PC-3 (cell line): Measurements from ENCODE around the gene GPRC5D. TPM values are rescaled to one million over a fixed set of nuclear protein-coding genes. Genes with fewer than 3 reads are reported as not detected.

Source experiments
- ATAC-seq: fragments of 200-7000 bp; cut with Tn5 transposase; 2 replicates; pipeline ENCODE4 v1.9.1; 2020; ENCODE audit warnings: mild to moderate bottlenecking, moderate library complexity
- BruUV-seq: library from RNA; stranded (reverse); fragments of 400-500 nt; replicated peaks from 2 replicates; lab custom pipeline; 2021; lab: Mats Ljungman, UMichigan
- CTCF ChIA-PET: fragments of 300-600 bp; sonication (Branson Sonifier 250); formaldehyde crosslinking; loops from one replicate; lab custom pipeline; 2022; ENCODE audit warnings: antibody characterized with exemption; lab: Charles Lee
- POLR2A ChIA-PET: fragments of 300-600 bp; sonication (Branson Sonifier 250); formaldehyde crosslinking; loops from one replicate; lab custom pipeline; 2022; ENCODE audit warnings: antibody characterized with exemption; ENCODE audit not compliant: unreplicated experiment; lab: Charles Lee
- DNase-seq: peaks from one replicate; pipeline ENCODE4 v3.0.0-alpha.2; 2015
- H2AFZ ChIP-seq: fragments of 300-600 bp; sonication (generic); 2 replicates; pipeline ENCODE4 v1.6.0; 2016; ENCODE audit warnings: antibody characterized with exemption, low read length
- H3F3A ChIP-seq: fragments of 300-600 bp; sonication (generic); one replicate; pipeline ENCODE4 v1.6.0; 2017; ENCODE audit warnings: antibody characterized with exemption, low read length, control low read depth, mild to moderate bottlenecking; ENCODE audit not compliant: unreplicated experiment
- H3K27ac ChIP-seq: fragments of 300-600 bp; sonication (generic); 2 replicates; pipeline ENCODE4 v1.5.1; 2016; ENCODE audit warnings: mild to moderate bottlenecking, low read length
- H3K27me3 ChIP-seq: fragments of 300-600 bp; sonication (generic); 2 replicates; pipeline ENCODE4 v1.6.1; 2016; ENCODE audit warnings: low read length, mixed read lengths
- H3K36me3 ChIP-seq: fragments of 300-600 bp; sonication (generic); 2 replicates; pipeline ENCODE4 v1.6.1; 2016; ENCODE audit warnings: low read depth, mixed run types, low read length, mixed read lengths
- H3K4me1 ChIP-seq: fragments of 300-600 bp; sonication (generic); 2 replicates; pipeline ENCODE4 v1.5.1; 2016; ENCODE audit warnings: low read length; ENCODE audit not compliant: insufficient read depth
- H3K4me2 ChIP-seq: fragments of 300-600 bp; sonication (generic); 2 replicates; pipeline ENCODE4 v1.6.0; 2016; ENCODE audit warnings: low read length
- H3K4me3 ChIP-seq: fragments of 300-600 bp; sonication (generic); 2 replicates; pipeline ENCODE4 v1.5.1; 2016; ENCODE audit warnings: mild to moderate bottlenecking, low read length, mixed read lengths
- H3K79me2 ChIP-seq: fragments of 300-600 bp; sonication (generic); 2 replicates; pipeline ENCODE4 v1.6.1; 2017; ENCODE audit warnings: low read length, mixed read lengths
- H3K9ac ChIP-seq: fragments of 300-600 bp; sonication (generic); 2 replicates; pipeline ENCODE4 v1.6.0; 2016; ENCODE audit warnings: mild to moderate bottlenecking, low read length
- H3K9me2 ChIP-seq: fragments of 300-600 bp; sonication (generic); replicated peaks from 2 replicates; pipeline ENCODE4 v1.6.1; 2016; ENCODE audit warnings: mixed run types, low read length, mixed read lengths
- H3K9me3 ChIP-seq: fragments of 300-600 bp; sonication (generic); 2 replicates; pipeline ENCODE4 v1.6.1; 2016; ENCODE audit warnings: low read length, mixed read lengths
- H4K20me1 ChIP-seq: fragments of 300-600 bp; sonication (generic); 2 replicates; pipeline ENCODE4 v1.6.1; 2016; ENCODE audit warnings: low read length, mixed read lengths
- EZH2 ChIP-seq: fragments of 300-600 bp; sonication (generic); IDR thresholded peaks from one replicate; pipeline ENCODE4 v1.6.1; 2017; ENCODE audit warnings: antibody characterized with exemption, mild to moderate bottlenecking, low read length; ENCODE audit not compliant: unreplicated experiment
- EZH2phosphoT487 ChIP-seq: fragments of 300-600 bp; sonication (generic); IDR thresholded peaks from 2 replicates; pipeline ENCODE4 v1.6.1; 2018; ENCODE audit warnings: mild to moderate bottlenecking, antibody characterized with exemption, low read length, borderline replicate concordance
- intact Hi-C: fragments of 100-400 bp; cut with micrococcal nuclease; formaldehyde crosslinking; loops from 2 replicates; pipeline ENCODE4 v1.9.0; 2023
- total RNA-seq: library from RNA; depleted of rRNA; stranded (reverse); fragments of >200 nt; gene quantifications from 2 replicates; pipeline ENCODE4 v1.2.3, GENCODE V29; 2014
- TF ChIP-seq, protein P1 (sequence below): fragments of 300-600 bp; sonication (generic); conservative IDR thresholded peaks from 2 replicates; pipeline ENCODE4 v1.5.1; 2017; ENCODE audit warnings: antibody characterized with exemption, low read depth, mild to moderate bottlenecking, low read length

GPRC5D gene
- total RNA-seq, 1 experiment from 2014 or later = not detected

DNA sequence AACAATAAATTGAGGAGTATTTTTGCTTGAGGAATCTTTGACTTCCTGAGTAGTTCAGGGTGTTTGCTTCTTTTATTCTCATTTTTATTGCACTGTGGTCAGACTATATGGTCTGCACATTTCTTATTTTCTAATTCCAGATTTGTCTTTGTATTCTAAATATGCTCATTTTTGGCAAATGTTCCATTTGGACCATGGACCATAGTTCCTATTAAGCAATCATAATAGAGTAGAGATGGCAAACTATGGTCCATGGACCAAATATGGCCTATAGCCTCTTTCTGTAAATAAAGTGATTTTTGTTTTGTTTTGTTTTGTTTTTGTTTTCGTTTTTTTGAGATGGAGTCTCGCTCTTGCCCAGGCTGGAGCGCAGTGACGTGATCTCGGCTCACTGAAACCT, 58.5 kb downstream of the GPRC5D start:
- peak overlapping the region; percentile 98 for H3K9ac ChIP-seq

GRCh38 chr12:12892681-12893141, 59.3 kb downstream of the GPRC5D start:
- Histone ChIP-seq H2AFZ (no peak overlapping the region), H3K36me3 (peaks cover 39% of the 10 kb centered on the region), H4K20me1 (peaks cover 56% of the 10 kb centered on the region), H3K4me2 (peak overlapping the region; percentile 93), H3F3A (peaks cover 7% of the 10 kb centered on the region), H3K4me3 (peak overlapping the region; percentile 97), H3K27ac (peak overlapping the region; percentile 99), H3K79me2 (peaks cover 90% of the 10 kb centered on the region), H3K9me2 (no peaks in the 10 kb centered on the region), H3K9ac (peak overlapping the region; percentile 98), H3K9me3 (no peaks in the 10 kb centered on the region), H3K4me1 (peaks cover 56% of the 10 kb centered on the region), H3K27me3 (no peaks in the 10 kb centered on the region)
- intact Hi-C loops = no loop called here
- ChIA-PET CTCF (no interaction called here), POLR2A (interaction anchor here (0.6 to 1.0 kb wide), 2 partner anchors 15 to 79 kb away, joined by 3 to 5 read pairs; no protein-coding TSS in a partner anchor)
- ATAC-seq (no peak), DNase-seq (peak; percentile 42)
- TF ChIP-seq EZH2 (no peak), EZH2phosphoT487 (no peak)
- TF ChIP-seq, protein P1, sequence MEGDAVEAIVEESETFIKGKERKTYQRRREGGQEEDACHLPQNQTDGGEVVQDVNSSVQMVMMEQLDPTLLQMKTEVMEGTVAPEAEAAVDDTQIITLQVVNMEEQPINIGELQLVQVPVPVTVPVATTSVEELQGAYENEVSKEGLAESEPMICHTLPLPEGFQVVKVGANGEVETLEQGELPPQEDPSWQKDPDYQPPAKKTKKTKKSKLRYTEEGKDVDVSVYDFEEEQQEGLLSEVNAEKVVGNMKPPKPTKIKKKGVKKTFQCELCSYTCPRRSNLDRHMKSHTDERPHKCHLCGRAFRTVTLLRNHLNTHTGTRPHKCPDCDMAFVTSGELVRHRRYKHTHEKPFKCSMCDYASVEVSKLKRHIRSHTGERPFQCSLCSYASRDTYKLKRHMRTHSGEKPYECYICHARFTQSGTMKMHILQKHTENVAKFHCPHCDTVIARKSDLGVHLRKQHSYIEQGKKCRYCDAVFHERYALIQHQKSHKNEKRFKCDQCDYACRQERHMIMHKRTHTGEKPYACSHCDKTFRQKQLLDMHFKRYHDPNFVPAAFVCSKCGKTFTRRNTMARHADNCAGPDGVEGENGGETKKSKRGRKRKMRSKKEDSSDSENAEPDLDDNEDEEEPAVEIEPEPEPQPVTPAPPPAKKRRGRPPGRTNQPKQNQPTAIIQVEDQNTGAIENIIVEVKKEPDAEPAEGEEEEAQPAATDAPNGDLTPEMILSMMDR = no peak
- BruUV-seq = no TSS peak

More for the DNA sequence above, 58.5 kb downstream of the GPRC5D start:
- TF ChIP-seq EZH2phosphoT487 (no peak), EZH2 (no peak)
- TF ChIP-seq, protein P1 = no peak
- Histone ChIP-seq H3K36me3 (peaks cover 42% of the 10 kb centered on the region), H3K9me2 (no peaks in the 10 kb centered on the region), H2AFZ (no peak overlapping the region), H3K27ac (peak overlapping the region; percentile 99), H3K4me2 (peak overlapping the region; percentile 93), H3K79me2 (peaks cover 97% of the 10 kb centered on the region), H3K4me3 (peak overlapping the region; percentile 97), H3K4me1 (peaks cover 59% of the 10 kb centered on the region), H3K27me3 (no peaks in the 10 kb centered on the region), H3K9me3 (no peaks in the 10 kb centered on the region), H4K20me1 (peaks cover 62% of the 10 kb centered on the region), H3F3A (peaks cover 12% of the 10 kb centered on the region)
- ChIA-PET CTCF (no interaction called here), POLR2A (interaction anchor here (0.7 to 1.0 kb wide), 2 partner anchors 16 to 507 kb away, joined by 5 read pairs; no protein-coding TSS in a partner anchor)
- no TSS peak for BruUV-seq
- ATAC-seq = no peak
- DNase-seq = no peak
- intact Hi-C loops = no loop called here

DNA sequence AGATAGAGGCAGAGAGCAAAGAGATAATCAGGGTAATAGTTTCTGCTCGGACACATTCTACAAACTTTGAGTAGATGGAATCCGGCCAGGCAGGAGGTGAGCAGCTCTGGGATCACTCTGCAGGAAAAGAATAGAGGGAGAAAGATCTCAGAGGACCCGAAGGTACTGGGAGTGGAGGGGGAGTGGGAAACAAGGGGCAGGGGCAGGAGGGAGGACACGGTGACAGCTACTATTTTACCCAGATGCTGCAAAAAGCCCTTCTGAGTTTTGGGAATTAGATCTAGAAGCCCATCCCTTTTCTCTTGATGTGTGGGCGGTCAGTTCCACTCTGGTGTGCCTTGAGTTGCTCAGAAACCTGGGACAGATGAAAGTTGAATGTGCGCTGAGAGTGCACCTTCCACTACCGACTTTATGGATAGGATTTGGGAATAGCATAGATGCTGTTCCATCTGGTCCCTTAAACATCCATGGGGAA, 60.1 kb downstream of the GPRC5D start:
- DNase-seq (no peak), ATAC-seq (no peak)
- peaks cover 82% of the 10 kb centered on the region for H3K79me2 ChIP-seq
- H3K27ac ChIP-seq = peak overlapping the region; percentile 99
- peaks cover 37% of the 10 kb centered on the region for H3K36me3 ChIP-seq
- H3K9me2 ChIP-seq = no peaks in the 10 kb centered on the region
- intact Hi-C loops = loop anchor here (1.0 to 2.0 kb wide), 2 partner anchors 57 to 103 kb away; no protein-coding TSS in a partner anchor
- H3K4me1 ChIP-seq = peaks cover 55% of the 10 kb centered on the region
- H3K4me3 ChIP-seq = peak overlapping the region; percentile 97
- H3K9me3 ChIP-seq = no peaks in the 10 kb centered on the region
- H4K20me1 ChIP-seq = peaks cover 50% of the 10 kb centered on the region
- TSS peak; percentile 44 for BruUV-seq
- H2AFZ ChIP-seq = no peak overlapping the region
- peaks cover 7% of the 10 kb centered on the region for H3F3A ChIP-seq
- TF ChIP-seq EZH2 = no peak
- TF ChIP-seq, protein P1 = no peak
- TF ChIP-seq EZH2phosphoT487 = no peak
- H3K9ac ChIP-seq = peak overlapping the region; percentile 98
- ChIA-PET CTCF (interaction anchor here (0.5 to 2.4 kb wide), 3 partner anchors 19 to 116 kb away, joined by 3 to 18 read pairs (median 3); no protein-coding TSS in a partner anchor), POLR2A (interaction anchor here (0.6 to 2.3 kb wide), 10 partner anchors 20 to 331 kb away, joined by 3 to 33 read pairs (median 5); no protein-coding TSS in a partner anchor)
- no peaks in the 10 kb centered on the region for H3K27me3 ChIP-seq
- peak overlapping the region; percentile 93 for H3K4me2 ChIP-seq
